GM12878 (cell line): Measurements from ENCODE around the gene METAP2. TPM values are rescaled to one million over a fixed set of nuclear protein-coding genes. Genes with fewer than 3 reads are reported as not detected.

Experiments used
- ATAC-seq: fragments of 200-7000 bp; cut with Tn5 transposase; 3 replicates; pipeline ENCODE4 v1.9.1; 2020; ENCODE audit warnings: mild to moderate bottlenecking, moderate library complexity
- BruUV-seq: library from RNA; stranded (reverse); fragments of 400-500 nt; replicated peaks from 2 replicates; lab custom pipeline; 2021; lab: Mats Ljungman, UMichigan
- CTCF ChIA-PET: fragments of 300-600 bp; sonication (Branson Sonifier 250); formaldehyde crosslinking; extraction: SDS; loops from one replicate; lab custom pipeline; 2021; ENCODE audit warnings: inconsistent platforms; lab: Yijun Ruan, JAX
- POLR2A ChIA-PET: fragments of 350-600 bp; formaldehyde crosslinking; extraction: SDS; loops from one replicate; lab custom pipeline; 2021; ENCODE audit warnings: inconsistent platforms; lab: Charles Lee
- RAD21 ChIA-PET: fragments of 300-600 bp; sonication (Branson Sonifier 250); formaldehyde crosslinking; loops from one replicate; lab custom pipeline; 2023; ENCODE audit warnings: antibody characterized with exemption; ENCODE audit not compliant: unreplicated experiment; lab: Charles Lee
- SMC1A ChIA-PET: fragments of 300-600 bp; sonication (Branson Sonifier 250); formaldehyde crosslinking; loops from one replicate; lab custom pipeline; 2023; ENCODE audit not compliant: unreplicated experiment, uncharacterized antibody; lab: Charles Lee
- DNase-seq: peaks from one replicate; pipeline ENCODE4 v3.0.0-alpha.2; 2011; ENCODE audit warnings: low read depth, low spot score
- FAIRE-seq: peaks from 3 replicates; lab custom pipeline; 2011; peaks lifted over from hg19 to GRCh38; lab: Jason Lieb, UNC
- H2AFZ ChIP-seq: 2 replicates; pipeline ENCODE4 v1.6.0; 2011; ENCODE audit warnings: low read depth, low read length, control low read depth; ENCODE audit not compliant: control insufficient read depth
- H3K27ac ChIP-seq: 2 replicates; pipeline ENCODE4 v1.5.1; 2011; ENCODE audit warnings: control low read depth; ENCODE audit not compliant: control insufficient read depth, insufficient read depth
- H3K27me3 ChIP-seq, 2 experiments: replicated peaks in 1 of 2; 2 replicates each; pipeline versions ENCODE4 v1.6.0 to v1.6.1; 2011; ENCODE audit warnings: low read length in 1 of 2; ENCODE audit not compliant: control insufficient read depth in 2 of 2, insufficient read depth in 2 of 2
- H3K36me3 ChIP-seq, 2 experiments: 2 replicates each; pipeline ENCODE4 v1.5.1; 2011; ENCODE audit warnings: low read length in 1 of 2; ENCODE audit not compliant: control insufficient read depth in 2 of 2, insufficient read depth in 2 of 2
- H3K4me1 ChIP-seq: 2 replicates; pipeline ENCODE4 v1.6.1; 2011; ENCODE audit warnings: mild to moderate bottlenecking, low read length, moderate library complexity, mixed read lengths; ENCODE audit not compliant: control insufficient read depth, insufficient read depth
- H3K4me2 ChIP-seq: 2 replicates; pipeline ENCODE4 v1.6.0; 2011; ENCODE audit warnings: control low read depth; ENCODE audit not compliant: control insufficient read depth, insufficient read depth
- H3K4me3 ChIP-seq: fragments of 200-600 bp; sonication (generic); 2 replicates; pipeline ENCODE4 v1.5.1; 2016
- H3K79me2 ChIP-seq: 2 replicates; pipeline ENCODE4 v1.6.0; 2011; ENCODE audit warnings: low read length; ENCODE audit not compliant: control insufficient read depth, insufficient read depth
- H3K9ac ChIP-seq: 2 replicates; pipeline ENCODE4 v1.8.0; 2011; ENCODE audit warnings: low read length, control low read depth, mixed read lengths; ENCODE audit not compliant: control insufficient read depth, insufficient read depth
- H3K9me3 ChIP-seq: replicated peaks from 3 replicates; pipeline ENCODE4 v1.5.1; 2011; ENCODE audit warnings: mild to moderate bottlenecking, low read length; ENCODE audit not compliant: control insufficient read depth, insufficient read depth
- H4K20me1 ChIP-seq: 2 replicates; pipeline ENCODE4 v1.6.0; 2011; ENCODE audit not compliant: control insufficient read depth, insufficient read depth
- BCL3 ChIP-seq: IDR thresholded peaks from 2 replicates; pipeline ENCODE4 v1.6.1; 2011; ENCODE audit warnings: borderline replicate concordance, low read depth, mild to moderate bottlenecking, moderate library complexity, low read length; ENCODE audit not compliant: insufficient read depth, poor library complexity, severe bottlenecking
- CHD1 ChIP-seq: IDR thresholded peaks from 2 replicates; pipeline ENCODE4 v1.6.1; 2012; ENCODE audit warnings: low read depth, low read length, improper control_type of control experiment
- LARP7 ChIP-seq: fragments of 450-650 bp; IDR thresholded peaks from 2 replicates; pipeline ENCODE4 v1.6.1; 2017; ENCODE audit warnings: mild to moderate bottlenecking
- NKRF ChIP-seq: fragments of 450-650 bp; conservative IDR thresholded peaks from 2 replicates; pipeline ENCODE4 v1.6.1; 2017; ENCODE audit warnings: mild to moderate bottlenecking, moderate library complexity
- PAX5 ChIP-seq: IDR thresholded peaks from 2 replicates; pipeline ENCODE4 v1.6.1; 2011; ENCODE audit warnings: low read depth, low read length, borderline replicate concordance
- PRDM15 ChIP-seq: fragments of 450-650 bp; formaldehyde crosslinking; IDR thresholded peaks from 2 replicates; pipeline ENCODE4 v1.4.0; 2020; ENCODE audit warnings: mild to moderate bottlenecking, moderate library complexity
- ZNF274 ChIP-seq: IDR thresholded peaks from one replicate; pipeline ENCODE4 v1.8.0; 2011; ENCODE audit not compliant: insufficient read length, insufficient read depth
- WGBS: methylation state at CpG from one replicate; pipeline ENCODE4 v1.1.6; 2016; ENCODE audit warnings: low lambda C conversion rate; ENCODE audit not compliant: insufficient replicate concordance, insufficient coverage; ENCODE audit errors: missing lambda C conversion rate; 5-methylcytosine and 5-hydroxymethylcytosine counted together
- in situ Hi-C: fragments of 300-500 bp; cut with MboI; formaldehyde crosslinking; loops from 9 replicates; pipeline ENCODE4 v1.14.3; 2018; ENCODE audit warnings: mixed read lengths
- intact Hi-C: fragments of 100-400 bp; cut with micrococcal nuclease; formaldehyde crosslinking; loops from one replicate; pipeline ENCODE4 v1.14.2; 2022; ENCODE audit not compliant: unreplicated experiment
- polyA plus RNA-seq, 11 experiments: library from polyadenylated mRNA; depleted of rRNA in 4 of 11; unstranded in 6 of 11; stranded (reverse) in 5 of 11; fragments of >200 nt; fragmentation: Nextera tagmentation in 4 of 11; fragmentation: Illumina TruSeq in 1 of 11; extraction: Ambion mirVana in 4 of 11; extraction: Trizol in 1 of 11; gene quantifications; 1 replicate in 1 of 11; 2 replicates in 10 of 11; pipeline versions ENCODE4 v1.2.1 to v1.2.3, GENCODE V29; 2011 to 2016; ENCODE audit warnings: inconsistent platforms in 2 of 11, missing spikeins in 2 of 11, low read depth in 1 of 11
- total RNA-seq, 4 experiments: library from RNA; depleted of rRNA in 3 of 4; stranded (reverse); fragments of >200 nt in 3 of 4; fragmentation: Illumina TruSeq in 1 of 4; extraction: Trizol in 1 of 4; gene quantifications; 2 replicates each; pipeline versions ENCODE4 v1.2.1 to v1.2.3, GENCODE V29; 2013 to 2021

The METAP2 gene
- total and polyA plus RNA-seq, 10 of the 15 experiments (the other 5 are each of a cell fraction or from before 2014, with no cell fraction given) = 50.7 to 132 (median 73.9) TPM

GRCh38 chr12:95480230-95480629 lies 6.3 kb downstream of the METAP2 start:
- H3K9me3 ChIP-seq = no peaks in the 10 kb centered on the region
- no peaks in the 10 kb centered on the region for H3K27me3 ChIP-seq
- peaks cover 60% of the 10 kb centered on the region for H3K79me2 ChIP-seq
- peak overlapping the region; percentile 59 for H3K4me2 ChIP-seq
- ChIA-PET RAD21 (no interaction called here), SMC1A (no interaction called here), CTCF (no interaction called here), POLR2A (interaction anchor here (0.7 kb wide), 1 partner anchor 237 kb away, joined by 4 read pairs; no protein-coding TSS in a partner anchor)
- no peak overlapping the region for H3K9ac ChIP-seq
- no peak overlapping the region for H3K27ac ChIP-seq
- FAIRE-seq (no peak), DNase-seq (no peak), ATAC-seq (peak; percentile 60)
- intact Hi-C loops (no loop called here), in situ Hi-C loops (no loop called here)
- 50% methylated on average over 2 of the region's 2 CpGs for WGBS
- BruUV-seq = no TSS peak
- no peak overlapping the region for H2AFZ ChIP-seq
- H3K4me1 ChIP-seq = peaks cover 5% of the 10 kb centered on the region; the same call in 1 of the 2 replicates
- no peak for TF ChIP-seq LARP7
- TF ChIP-seq BCL3 = no peak
- no peak for TF ChIP-seq PAX5
- no peak overlapping the region for H3K4me3 ChIP-seq
- peaks cover 0 to 20% of the 10 kb centered on the region in 2 experiments; a peak in 1 of 4 replicates for H3K36me3 ChIP-seq
- H4K20me1 ChIP-seq = no peaks in the 10 kb centered on the region

GRCh38 chr12:95481072-95481471 lies 7.1 kb downstream of the METAP2 start:
- no peak overlapping the region for H3K4me3 ChIP-seq
- intact Hi-C loops = no loop called here
- ChIA-PET SMC1A (interaction anchor here (0.6 kb wide), 1 partner anchor 380 kb away, joined by 3 read pairs; no protein-coding TSS in a partner anchor), RAD21 (no interaction called here), CTCF (no interaction called here), POLR2A (no interaction called here)
- FAIRE-seq = no peak
- no peaks in the 10 kb centered on the region for H3K27me3 ChIP-seq
- in situ Hi-C loops = no loop called here
- peak; percentile 28; the same call in 1 of the 3 replicates for ATAC-seq
- no peak overlapping the region; the same call in 1 of the 2 replicates for H3K4me2 ChIP-seq
- no peak overlapping the region for H2AFZ ChIP-seq
- peaks cover 0 to 20% of the 10 kb centered on the region in 2 experiments; a peak in 1 of 4 replicates for H3K36me3 ChIP-seq
- peaks cover 5% of the 10 kb centered on the region; the same call in 1 of the 2 replicates for H3K4me1 ChIP-seq
- peaks cover 52% of the 10 kb centered on the region for H3K79me2 ChIP-seq
- no peaks in the 10 kb centered on the region for H4K20me1 ChIP-seq
- DNase-seq = no peak
- H3K9me3 ChIP-seq = no peaks in the 10 kb centered on the region
- BruUV-seq = no TSS peak
- no peak overlapping the region for H3K9ac ChIP-seq
- no peak overlapping the region for H3K27ac ChIP-seq
- WGBS = 81% methylated on average over 3 of the region's 3 CpGs
- TF ChIP-seq NKRF = no peak
- TF ChIP-seq CHD1 = no peak
- no peak for TF ChIP-seq ZNF274
- TF ChIP-seq PRDM15 (CRISPR knock-in tag) = no peak
